ENCODE data around the gene SSR3. TPM values are rescaled to one million over a fixed set of nuclear protein-coding genes. Genes with fewer than 3 reads are reported as not detected.
"Not testable (repeated sequence)": the region's sequence is repeated elsewhere in the genome, so short reads cannot be mapped to it uniquely, and the experiment has no call there.

The SSR3 gene
- total and polyA plus RNA-seq, 9 of the 15 experiments (the other 6 are each of a cell fraction or from before 2014, with no cell fraction given): 104 to 464 (median 307) TPM

GRCh38 chr3:156575641-156576040 is 20.7 kb upstream of the SSR3 start (continued):
- TF ChIP-seq PBX2 (CRISPR knock-in tag; IDR thresholded peaks at IDR 0.05; ENCODE audit: low read depth) (no peak), PBX2 (tag; conservative IDR thresholded peaks at IDR 0.05; ENCODE audit: low read depth) (no peak), NFRKB (IDR thresholded peaks at IDR 0.05; ENCODE audit: low read depth) (no peak), ZNF695 (CRISPR knock-in tag; IDR thresholded peaks at IDR 0.05) (no peak), SP1 (CRISPR knock-in tag; IDR thresholded peaks at IDR 0.05) (no peak), CHD1 (IDR thresholded peaks at IDR 0.05; ENCODE audit: low read length) (no peak), SPI1 (IDR thresholded peaks at IDR 0.05; ENCODE audit: borderline replicate concordance, low read depth, low read length) (no peak), YBX1 (IDR thresholded peaks at IDR 0.05) (no peak), ZNF232 (CRISPR knock-in tag; IDR thresholded peaks at IDR 0.05) (no peak)

DNA sequence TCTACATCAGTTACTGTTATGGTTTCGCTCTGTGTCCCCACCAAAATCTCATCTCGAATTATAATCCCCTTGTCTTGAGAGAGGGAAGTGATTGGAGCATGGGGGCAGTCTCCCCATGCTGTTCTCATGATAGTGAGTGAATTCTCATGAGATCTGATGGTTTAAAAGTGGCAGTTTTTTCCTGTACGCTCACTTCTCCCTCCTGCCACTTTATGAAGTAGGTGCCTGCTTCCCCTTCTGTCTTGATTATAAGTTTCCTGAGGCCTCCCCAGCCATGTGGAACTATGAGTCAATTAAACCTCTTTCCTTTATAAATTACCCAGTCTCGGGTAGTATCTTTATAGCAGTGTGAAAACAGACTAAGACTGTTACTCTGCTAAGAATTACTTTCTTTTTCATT is 15.0 kb upstream of the SSR3 start:
- H3K9ac ChIP-seq (ENCODE audit: insufficient read depth in 1 of 2, low read depth in 2 of 2, low read length in 2 of 2); H3K27ac ChIP-seq (ENCODE audit: extremely low read depth, low read depth, low read length); H3K4me2 ChIP-seq (ENCODE audit: insufficient read depth, low read length); intact Hi-C loops (cut with micrococcal nuclease); H4K20me1 ChIP-seq (replicated peaks; ENCODE audit: control insufficient read depth, insufficient read depth, low read length); POLR2A ChIA-PET; H3K9me3 ChIP-seq (replicated peaks; ENCODE audit: control insufficient read depth, insufficient read depth, low read depth, low read length); CTCF ChIA-PET (ENCODE audit: low intra/inter-chr PET ratio); ATAC-seq; H3K9me1 ChIP-seq (ENCODE audit: control insufficient read depth, insufficient read depth, low read length); in situ Hi-C loops (cut with MboI); H3K36me3 ChIP-seq (ENCODE audit: control insufficient read depth, insufficient read depth, low read length); BruUV-seq (replicated peaks); DNase-seq (ENCODE audit: extremely low read depth in 1 of 4, low spot score in 3 of 4); H3K4me3 ChIP-seq; H2AFZ ChIP-seq (ENCODE audit: low read depth, low read length); FAIRE-seq; H3K4me1 ChIP-seq (replicated peaks in 1 of 2; ENCODE audit: control insufficient read depth in 2 of 2, insufficient read depth in 2 of 2, low read length in 2 of 2); H3K79me2 ChIP-seq (ENCODE audit: control insufficient read depth, insufficient read depth, low read length); H3K27me3 ChIP-seq (ENCODE audit: control insufficient read depth in 2 of 2, insufficient read depth in 2 of 2, low read length in 2 of 2): not testable (repeated sequence)
- WGBS (ENCODE audit: insufficient coverage, low coverage, missing lambda C conversion rate): 40% methylated on average over 4 of the region's 4 CpGs

GRCh38 chr3:156569016-156569415 is 14.1 kb upstream of the SSR3 start:
- FAIRE-seq; H3K27me3 ChIP-seq (ENCODE audit: control insufficient read depth in 2 of 2, insufficient read depth in 2 of 2, low read length in 2 of 2); DNase-seq (ENCODE audit: extremely low read depth in 1 of 4, low spot score in 3 of 4); H2AFZ ChIP-seq (ENCODE audit: low read depth, low read length); in situ Hi-C loops (cut with MboI); H3K79me2 ChIP-seq (ENCODE audit: control insufficient read depth, insufficient read depth, low read length); H3K9me3 ChIP-seq (replicated peaks; ENCODE audit: control insufficient read depth, insufficient read depth, low read depth, low read length); intact Hi-C loops (cut with micrococcal nuclease); ATAC-seq; H4K20me1 ChIP-seq (replicated peaks; ENCODE audit: control insufficient read depth, insufficient read depth, low read length); H3K4me2 ChIP-seq (ENCODE audit: insufficient read depth, low read length); H3K9ac ChIP-seq (ENCODE audit: insufficient read depth in 1 of 2, low read depth in 2 of 2, low read length in 2 of 2); H3K27ac ChIP-seq (ENCODE audit: extremely low read depth, low read depth, low read length); H3K36me3 ChIP-seq (ENCODE audit: control insufficient read depth, insufficient read depth, low read length); H3K9me1 ChIP-seq (ENCODE audit: control insufficient read depth, insufficient read depth, low read length); BruUV-seq (replicated peaks); H3K4me3 ChIP-seq; H3K4me1 ChIP-seq (replicated peaks in 1 of 2; ENCODE audit: control insufficient read depth in 2 of 2, insufficient read depth in 2 of 2, low read length in 2 of 2): not testable (repeated sequence)
- WGBS (ENCODE audit: insufficient coverage, low coverage, missing lambda C conversion rate): 46% methylated on average over 8 of the region's 8 CpGs
- POLR2A ChIA-PET: interaction anchor here (1.3 to 1.4 kb wide), 2 partner anchors 14 to 22 kb away, joined by 4 to 8 read pairs; partner anchors contain the start of gene SSR3
- CTCF ChIA-PET (ENCODE audit: low intra/inter-chr PET ratio): interaction anchor here (0.6 kb wide), 1 partner anchor 10 kb away, joined by 4 read pairs; no protein-coding TSS in a partner anchor
